HepG2 (cell line): ENCODE data around the gene SIGLEC10. TPM values are rescaled to one million over a fixed set of nuclear protein-coding genes. Genes with fewer than 3 reads are reported as not detected.

Experiments
- DNMT3B ChIP-seq: conservative IDR thresholded peaks from 2 replicates; pipeline ENCODE4 v1.6.1; 2016; ENCODE audit warnings: missing biosample characterization, control low read depth
- HCFC1 ChIP-seq: fragments of 150-350 bp; IDR thresholded peaks from 2 replicates; pipeline ENCODE4 v1.6.1; 2014; ENCODE audit warnings: low read depth, low read length
- NFIC ChIP-seq: IDR thresholded peaks from 2 replicates; pipeline ENCODE4 v1.6.1; 2012; ENCODE audit warnings: mild to moderate bottlenecking, low read length, inconsistent platforms
- RBM39 ChIP-seq: fragments of 200-400 bp; formaldehyde crosslinking; IDR thresholded peaks from one replicate; pipeline ENCODE4 v1.6.1; 2018; ENCODE audit warnings: antibody characterized with exemption, mild to moderate bottlenecking, low read depth, low read length; ENCODE audit not compliant: poor library complexity, severe bottlenecking
- SIN3B ChIP-seq: fragments of 150-350 bp; IDR thresholded peaks from 2 replicates; pipeline ENCODE4 v1.6.1; 2014; ENCODE audit warnings: low read length
- SRSF4 ChIP-seq: fragments of 200-400 bp; formaldehyde crosslinking; IDR thresholded peaks from one replicate; pipeline ENCODE4 v1.6.1; 2018; ENCODE audit warnings: mild to moderate bottlenecking, low read depth, low read length, moderate library complexity; ENCODE audit not compliant: poor library complexity, severe bottlenecking
- YEATS4 ChIP-seq: sonication (generic); formaldehyde crosslinking; IDR thresholded peaks from 2 replicates; pipeline ENCODE4 v1.4.0; 2020; ENCODE audit warnings: missing genetic modification reagents, borderline replicate concordance
- ZMAT3 ChIP-seq: sonication (generic); formaldehyde crosslinking; conservative IDR thresholded peaks from 2 replicates; pipeline ENCODE4 v1.7.0; 2021; ENCODE audit warnings: missing genetic modification reagents
- ZNF776 ChIP-seq: sonication (generic); formaldehyde crosslinking; IDR thresholded peaks from 2 replicates; pipeline ENCODE4 v1.4.0; 2020; ENCODE audit warnings: mild to moderate bottlenecking, missing genetic modification reagents
- polyA plus RNA-seq, 8 experiments: library from polyadenylated mRNA; depleted of rRNA in 3 of 8; stranded (reverse) in 7 of 8; unstranded in 1 of 8; fragments of >200 nt; fragmentation: Illumina TruSeq in 4 of 8; extraction: Trizol in 4 of 8; gene quantifications; 2 replicates each; pipeline versions ENCODE4 v1.2.1 to v1.2.3, GENCODE V29; 2011 to 2016; ENCODE audit warnings: low read depth in 4 of 8, missing spikeins in 1 of 8, mixed read lengths in 1 of 8; ENCODE audit not compliant: insufficient read depth in 1 of 8
- total RNA-seq, 5 experiments: library from RNA; depleted of rRNA; stranded (reverse); fragments of >200 nt; fragmentation: Illumina TruSeq; extraction: Trizol; gene quantifications; 2 replicates each; pipeline ENCODE4 v1.2.3, GENCODE V29; 2016; ENCODE audit warnings: low read depth in 1 of 5
- TF ChIP-seq, protein P1 (sequence below): IDR thresholded peaks from 2 replicates; pipeline ENCODE4 v1.6.1; 2016; ENCODE audit warnings: low read depth
- TF ChIP-seq, protein P2 (sequence below): sonication (generic); formaldehyde crosslinking; conservative IDR thresholded peaks from 2 replicates; pipeline ENCODE4 v1.4.0; 2020; ENCODE audit warnings: missing genetic modification reagents
- TF ChIP-seq, protein P3 (sequence below): sonication (generic); formaldehyde crosslinking; IDR thresholded peaks from 2 replicates; pipeline ENCODE4 v1.9.0; 2021; ENCODE audit warnings: mild to moderate bottlenecking, missing genetic modification reagents
- TF ChIP-seq, protein P4 (sequence below): sonication (generic); formaldehyde crosslinking; IDR thresholded peaks from 2 replicates; pipeline ENCODE4 v1.4.0; 2020; ENCODE audit warnings: low read depth, mild to moderate bottlenecking, missing genetic modification reagents
- TF ChIP-seq, protein P5 (sequence below): sonication (generic); formaldehyde crosslinking; conservative IDR thresholded peaks from 2 replicates; pipeline ENCODE4 v1.4.0; 2020; ENCODE audit warnings: missing genetic modification reagents
- TF ChIP-seq, protein P6 (sequence below): sonication (generic); formaldehyde crosslinking; IDR thresholded peaks from 2 replicates; pipeline ENCODE4 v1.8.0; 2022; ENCODE audit warnings: missing genetic modification reagents, mild to moderate bottlenecking, borderline replicate concordance

Gene SIGLEC10
- total and polyA plus RNA-seq, 2 of the 13 experiments (the other 11 are each of a cell fraction or from before 2014, with no cell fraction given), result not detected

DNA sequence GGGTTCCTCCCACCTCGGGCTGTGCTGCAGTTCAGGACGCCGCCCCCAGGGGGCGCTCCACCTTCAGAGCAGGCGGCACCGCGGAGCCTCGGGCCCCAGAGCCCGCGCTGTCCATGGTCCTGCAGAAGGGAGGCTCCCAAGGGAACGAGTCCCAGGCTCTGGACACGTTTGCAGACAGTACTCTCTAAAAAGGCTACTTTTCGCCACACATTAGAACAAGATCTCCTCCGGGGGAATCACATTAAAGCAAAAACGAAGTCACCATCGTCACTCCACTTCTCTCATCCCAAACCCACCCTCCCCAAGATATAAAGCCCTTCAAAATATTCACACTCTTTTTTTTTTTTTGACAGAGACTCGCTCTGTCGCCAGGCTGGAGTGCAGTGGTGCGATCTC, 4.6 kb upstream of the SIGLEC10 start (continued):
- TF ChIP-seq, protein P1, sequence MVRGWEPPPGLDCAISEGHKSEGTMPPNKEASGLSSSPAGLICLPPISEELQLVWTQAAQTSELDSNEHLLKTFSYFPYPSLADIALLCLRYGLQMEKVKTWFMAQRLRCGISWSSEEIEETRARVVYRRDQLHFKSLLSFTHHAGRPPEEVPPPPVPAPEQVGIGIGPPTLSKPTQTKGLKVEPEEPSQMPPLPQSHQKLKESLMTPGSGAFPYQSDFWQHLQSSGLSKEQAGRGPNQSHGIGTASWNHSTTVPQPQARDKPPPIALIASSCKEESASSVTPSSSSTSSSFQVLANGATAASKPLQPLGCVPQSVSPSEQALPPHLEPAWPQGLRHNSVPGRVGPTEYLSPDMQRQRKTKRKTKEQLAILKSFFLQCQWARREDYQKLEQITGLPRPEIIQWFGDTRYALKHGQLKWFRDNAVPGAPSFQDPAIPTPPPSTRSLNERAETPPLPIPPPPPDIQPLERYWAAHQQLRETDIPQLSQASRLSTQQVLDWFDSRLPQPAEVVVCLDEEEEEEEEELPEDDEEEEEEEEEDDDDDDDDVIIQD (CRISPR knock-in tag), result peak; percentile 76; the same call in 1 of the 2 replicates
- no peak for TF ChIP-seq NFIC
- no peak for TF ChIP-seq SIN3B
- peak; percentile 43 for TF ChIP-seq RBM39
- TF ChIP-seq, protein P2, sequence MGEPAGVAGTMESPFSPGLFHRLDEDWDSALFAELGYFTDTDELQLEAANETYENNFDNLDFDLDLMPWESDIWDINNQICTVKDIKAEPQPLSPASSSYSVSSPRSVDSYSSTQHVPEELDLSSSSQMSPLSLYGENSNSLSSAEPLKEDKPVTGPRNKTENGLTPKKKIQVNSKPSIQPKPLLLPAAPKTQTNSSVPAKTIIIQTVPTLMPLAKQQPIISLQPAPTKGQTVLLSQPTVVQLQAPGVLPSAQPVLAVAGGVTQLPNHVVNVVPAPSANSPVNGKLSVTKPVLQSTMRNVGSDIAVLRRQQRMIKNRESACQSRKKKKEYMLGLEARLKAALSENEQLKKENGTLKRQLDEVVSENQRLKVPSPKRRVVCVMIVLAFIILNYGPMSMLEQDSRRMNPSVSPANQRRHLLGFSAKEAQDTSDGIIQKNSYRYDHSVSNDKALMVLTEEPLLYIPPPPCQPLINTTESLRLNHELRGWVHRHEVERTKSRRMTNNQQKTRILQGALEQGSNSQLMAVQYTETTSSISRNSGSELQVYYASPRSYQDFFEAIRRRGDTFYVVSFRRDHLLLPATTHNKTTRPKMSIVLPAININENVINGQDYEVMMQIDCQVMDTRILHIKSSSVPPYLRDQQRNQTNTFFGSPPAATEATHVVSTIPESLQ, result peak; percentile 99
- no peak for TF ChIP-seq SRSF4
- TF ChIP-seq, protein P3, sequence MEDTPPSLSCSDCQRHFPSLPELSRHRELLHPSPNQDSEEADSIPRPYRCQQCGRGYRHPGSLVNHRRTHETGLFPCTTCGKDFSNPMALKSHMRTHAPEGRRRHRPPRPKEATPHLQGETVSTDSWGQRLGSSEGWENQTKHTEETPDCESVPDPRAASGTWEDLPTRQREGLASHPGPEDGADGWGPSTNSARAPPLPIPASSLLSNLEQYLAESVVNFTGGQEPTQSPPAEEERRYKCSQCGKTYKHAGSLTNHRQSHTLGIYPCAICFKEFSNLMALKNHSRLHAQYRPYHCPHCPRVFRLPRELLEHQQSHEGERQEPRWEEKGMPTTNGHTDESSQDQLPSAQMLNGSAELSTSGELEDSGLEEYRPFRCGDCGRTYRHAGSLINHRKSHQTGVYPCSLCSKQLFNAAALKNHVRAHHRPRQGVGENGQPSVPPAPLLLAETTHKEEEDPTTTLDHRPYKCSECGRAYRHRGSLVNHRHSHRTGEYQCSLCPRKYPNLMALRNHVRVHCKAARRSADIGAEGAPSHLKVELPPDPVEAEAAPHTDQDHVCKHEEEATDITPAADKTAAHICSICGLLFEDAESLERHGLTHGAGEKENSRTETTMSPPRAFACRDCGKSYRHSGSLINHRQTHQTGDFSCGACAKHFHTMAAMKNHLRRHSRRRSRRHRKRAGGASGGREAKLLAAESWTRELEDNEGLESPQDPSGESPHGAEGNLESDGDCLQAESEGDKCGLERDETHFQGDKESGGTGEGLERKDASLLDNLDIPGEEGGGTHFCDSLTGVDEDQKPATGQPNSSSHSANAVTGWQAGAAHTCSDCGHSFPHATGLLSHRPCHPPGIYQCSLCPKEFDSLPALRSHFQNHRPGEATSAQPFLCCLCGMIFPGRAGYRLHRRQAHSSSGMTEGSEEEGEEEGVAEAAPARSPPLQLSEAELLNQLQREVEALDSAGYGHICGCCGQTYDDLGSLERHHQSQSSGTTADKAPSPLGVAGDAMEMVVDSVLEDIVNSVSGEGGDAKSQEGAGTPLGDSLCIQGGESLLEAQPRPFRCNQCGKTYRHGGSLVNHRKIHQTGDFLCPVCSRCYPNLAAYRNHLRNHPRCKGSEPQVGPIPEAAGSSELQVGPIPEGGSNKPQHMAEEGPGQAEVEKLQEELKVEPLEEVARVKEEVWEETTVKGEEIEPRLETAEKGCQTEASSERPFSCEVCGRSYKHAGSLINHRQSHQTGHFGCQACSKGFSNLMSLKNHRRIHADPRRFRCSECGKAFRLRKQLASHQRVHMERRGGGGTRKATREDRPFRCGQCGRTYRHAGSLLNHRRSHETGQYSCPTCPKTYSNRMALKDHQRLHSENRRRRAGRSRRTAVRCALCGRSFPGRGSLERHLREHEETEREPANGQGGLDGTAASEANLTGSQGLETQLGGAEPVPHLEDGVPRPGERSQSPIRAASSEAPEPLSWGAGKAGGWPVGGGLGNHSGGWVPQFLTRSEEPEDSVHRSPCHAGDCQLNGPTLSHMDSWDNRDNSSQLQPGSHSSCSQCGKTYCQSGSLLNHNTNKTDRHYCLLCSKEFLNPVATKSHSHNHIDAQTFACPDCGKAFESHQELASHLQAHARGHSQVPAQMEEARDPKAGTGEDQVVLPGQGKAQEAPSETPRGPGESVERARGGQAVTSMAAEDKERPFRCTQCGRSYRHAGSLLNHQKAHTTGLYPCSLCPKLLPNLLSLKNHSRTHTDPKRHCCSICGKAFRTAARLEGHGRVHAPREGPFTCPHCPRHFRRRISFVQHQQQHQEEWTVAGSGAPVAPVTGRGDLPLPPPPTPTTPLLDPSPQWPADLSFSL (CRISPR knock-in tag), result no peak
- TF ChIP-seq DNMT3B, result peak; percentile 99
- TF ChIP-seq, protein P4, sequence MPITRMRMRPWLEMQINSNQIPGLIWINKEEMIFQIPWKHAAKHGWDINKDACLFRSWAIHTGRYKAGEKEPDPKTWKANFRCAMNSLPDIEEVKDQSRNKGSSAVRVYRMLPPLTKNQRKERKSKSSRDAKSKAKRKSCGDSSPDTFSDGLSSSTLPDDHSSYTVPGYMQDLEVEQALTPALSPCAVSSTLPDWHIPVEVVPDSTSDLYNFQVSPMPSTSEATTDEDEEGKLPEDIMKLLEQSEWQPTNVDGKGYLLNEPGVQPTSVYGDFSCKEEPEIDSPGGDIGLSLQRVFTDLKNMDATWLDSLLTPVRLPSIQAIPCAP (CRISPR knock-in tag), result no peak
- peak; percentile 96 for TF ChIP-seq ZMAT3 (CRISPR knock-in tag)
- TF ChIP-seq, protein P5, sequence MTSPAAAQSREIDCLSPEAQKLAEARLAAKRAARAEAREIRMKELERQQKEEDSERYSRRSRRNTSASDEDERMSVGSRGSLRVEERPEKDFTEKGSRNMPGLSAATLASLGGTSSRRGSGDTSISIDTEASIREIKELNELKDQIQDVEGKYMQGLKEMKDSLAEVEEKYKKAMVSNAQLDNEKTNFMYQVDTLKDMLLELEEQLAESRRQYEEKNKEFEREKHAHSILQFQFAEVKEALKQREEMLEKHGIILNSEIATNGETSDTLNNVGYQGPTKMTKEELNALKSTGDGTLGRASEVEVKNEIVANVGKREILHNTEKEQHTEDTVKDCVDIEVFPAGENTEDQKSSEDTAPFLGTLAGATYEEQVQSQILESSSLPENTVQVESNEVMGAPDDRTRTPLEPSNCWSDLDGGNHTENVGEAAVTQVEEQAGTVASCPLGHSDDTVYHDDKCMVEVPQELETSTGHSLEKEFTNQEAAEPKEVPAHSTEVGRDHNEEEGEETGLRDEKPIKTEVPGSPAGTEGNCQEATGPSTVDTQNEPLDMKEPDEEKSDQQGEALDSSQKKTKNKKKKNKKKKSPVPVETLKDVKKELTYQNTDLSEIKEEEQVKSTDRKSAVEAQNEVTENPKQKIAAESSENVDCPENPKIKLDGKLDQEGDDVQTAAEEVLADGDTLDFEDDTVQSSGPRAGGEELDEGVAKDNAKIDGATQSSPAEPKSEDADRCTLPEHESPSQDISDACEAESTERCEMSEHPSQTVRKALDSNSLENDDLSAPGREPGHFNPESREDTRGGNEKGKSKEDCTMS (CRISPR knock-in tag), result peak; percentile 96
- peak; percentile 59; the same call in 1 of the 2 replicates for TF ChIP-seq YEATS4
- TF ChIP-seq, protein P6, sequence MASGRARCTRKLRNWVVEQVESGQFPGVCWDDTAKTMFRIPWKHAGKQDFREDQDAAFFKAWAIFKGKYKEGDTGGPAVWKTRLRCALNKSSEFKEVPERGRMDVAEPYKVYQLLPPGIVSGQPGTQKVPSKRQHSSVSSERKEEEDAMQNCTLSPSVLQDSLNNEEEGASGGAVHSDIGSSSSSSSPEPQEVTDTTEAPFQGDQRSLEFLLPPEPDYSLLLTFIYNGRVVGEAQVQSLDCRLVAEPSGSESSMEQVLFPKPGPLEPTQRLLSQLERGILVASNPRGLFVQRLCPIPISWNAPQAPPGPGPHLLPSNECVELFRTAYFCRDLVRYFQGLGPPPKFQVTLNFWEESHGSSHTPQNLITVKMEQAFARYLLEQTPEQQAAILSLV (CRISPR knock-in tag), result peak; percentile 77
- peak; percentile 31; the same call in 1 of the 2 replicates for TF ChIP-seq HCFC1
- TF ChIP-seq ZNF776 (CRISPR knock-in tag), result peak; percentile 85; the same call in 1 of the 2 replicates
